Type B pancreatic cell (in vitro differentiated cells): ENCODE results near the gene HLA-DRA. TPM values are rescaled to one million over a fixed set of nuclear protein-coding genes. Genes with fewer than 3 reads are reported as not detected.

Experiments
- DNase-seq: peaks from one replicate; pipeline ENCODE4 v3.0.0; 2021; ENCODE audit warnings: mixed read lengths; ENCODE audit not compliant: unreplicated experiment; ENCODE audit errors: extremely low spot score
- H3K27ac Mint-ChIP-seq: 2 replicates; pipeline ENCODE4 v1.8.0; 2021; ENCODE audit warnings: mild to moderate bottlenecking, mixed read lengths
- H3K27me3 Mint-ChIP-seq: 2 replicates; pipeline ENCODE4 v1.8.0; 2021; ENCODE audit warnings: mixed read lengths
- H3K36me3 Mint-ChIP-seq: 2 replicates; pipeline ENCODE4 v1.8.0; 2021; ENCODE audit warnings: mixed read lengths
- H3K4me1 Mint-ChIP-seq: one replicate; pipeline ENCODE4 v1.8.0; 2021; ENCODE audit warnings: mixed read lengths; ENCODE audit not compliant: unreplicated experiment
- H3K4me3 Mint-ChIP-seq: 2 replicates; pipeline ENCODE4 v1.8.0; 2021; ENCODE audit warnings: mild to moderate bottlenecking, mixed read lengths
- H3K9me3 Mint-ChIP-seq: 2 replicates; pipeline ENCODE4 v1.8.0; 2021; ENCODE audit warnings: mixed read lengths
- CTCF ChIP-seq: fragments of 200-600 bp; sonication (generic); conservative IDR thresholded peaks from 2 replicates; pipeline ENCODE4 v1.5.0; 2021; ENCODE audit warnings: antibody characterized with exemption, mild to moderate bottlenecking
- total RNA-seq: library from RNA; stranded (reverse); gene quantifications from 2 replicates; pipeline ENCODE4 v1.2.1, GENCODE V29; 2021; ENCODE audit warnings: low replicate concordance

HLA-DRA gene
- total RNA-seq, 1 donor from 2014 or later = 1.4 TPM

GRCh38 chr6:32442243-32442667 is 2.6 kb downstream of the HLA-DRA start:
- peak overlapping the region; percentile 62 for H3K27ac Mint-ChIP-seq
- no peak for DNase-seq
- H3K36me3 Mint-ChIP-seq = no peaks in the 10 kb centered on the region
- peaks cover 26% of the 10 kb centered on the region for H3K27me3 Mint-ChIP-seq
- TF ChIP-seq CTCF = no peak
- no peaks in the 10 kb centered on the region for H3K4me1 Mint-ChIP-seq
- H3K4me3 Mint-ChIP-seq = peak overlapping the region; percentile 20
- peaks cover 6% of the 10 kb centered on the region for H3K9me3 Mint-ChIP-seq

- Mint-ChIP-seq H3K4me1 (no peaks in the 10 kb centered on the region), H3K9me3 (peaks cover 6% of the 10 kb centered on the region), H3K27ac (no peak overlapping the region), H3K36me3 (no peaks in the 10 kb centered on the region), H3K4me3 (no peak overlapping the region), H3K27me3 (peaks cover 31% of the 10 kb centered on the region)
- no peak for TF ChIP-seq CTCF
- DNase-seq = no peak
These were observed 3.4 kb downstream of the HLA-DRA start for GRCh38 chr6:32442977-32443552.

GRCh38 chr6:32444433-32444832 is 4.7 kb downstream of the HLA-DRA start:
- Mint-ChIP-seq H3K4me3 (no peak overlapping the region), H3K9me3 (peaks cover 6% of the 10 kb centered on the region), H3K4me1 (no peaks in the 10 kb centered on the region), H3K27ac (no peak overlapping the region), H3K27me3 (peaks cover 27% of the 10 kb centered on the region), H3K36me3 (no peaks in the 10 kb centered on the region)
- no peak for DNase-seq
- TF ChIP-seq CTCF = no peak

GRCh38 chr6:32445321-32445854 is 5.7 kb downstream of the HLA-DRA start:
- Mint-ChIP-seq H3K27ac (no peak overlapping the region), H3K4me3 (no peak overlapping the region), H3K9me3 (peaks cover 6% of the 10 kb centered on the region), H3K36me3 (no peaks in the 10 kb centered on the region), H3K4me1 (no peaks in the 10 kb centered on the region), H3K27me3 (peaks cover 32% of the 10 kb centered on the region)
- no peak for DNase-seq
- no peak for TF ChIP-seq CTCF

- H3K4me3 Mint-ChIP-seq = no peak overlapping the region
- no peaks in the 10 kb centered on the region for H3K36me3 Mint-ChIP-seq
- H3K4me1 Mint-ChIP-seq = no peaks in the 10 kb centered on the region
- TF ChIP-seq CTCF = no peak
- H3K9me3 Mint-ChIP-seq = peaks cover 8% of the 10 kb centered on the region
- no peak for DNase-seq
- no peak overlapping the region for H3K27ac Mint-ChIP-seq
- peaks cover 43% of the 10 kb centered on the region for H3K27me3 Mint-ChIP-seq
These were observed 8.2 kb downstream of the HLA-DRA start for GRCh38 chr6:32447932-32448331.
